ENCODE results near the gene ANKRD44. TPM values are rescaled to one million over a fixed set of nuclear protein-coding genes. Genes with fewer than 3 reads are reported as not detected.

ANKRD44 gene
- total RNA-seq = 2.6 and 3.6 TPM in 2 replicates

DNA sequence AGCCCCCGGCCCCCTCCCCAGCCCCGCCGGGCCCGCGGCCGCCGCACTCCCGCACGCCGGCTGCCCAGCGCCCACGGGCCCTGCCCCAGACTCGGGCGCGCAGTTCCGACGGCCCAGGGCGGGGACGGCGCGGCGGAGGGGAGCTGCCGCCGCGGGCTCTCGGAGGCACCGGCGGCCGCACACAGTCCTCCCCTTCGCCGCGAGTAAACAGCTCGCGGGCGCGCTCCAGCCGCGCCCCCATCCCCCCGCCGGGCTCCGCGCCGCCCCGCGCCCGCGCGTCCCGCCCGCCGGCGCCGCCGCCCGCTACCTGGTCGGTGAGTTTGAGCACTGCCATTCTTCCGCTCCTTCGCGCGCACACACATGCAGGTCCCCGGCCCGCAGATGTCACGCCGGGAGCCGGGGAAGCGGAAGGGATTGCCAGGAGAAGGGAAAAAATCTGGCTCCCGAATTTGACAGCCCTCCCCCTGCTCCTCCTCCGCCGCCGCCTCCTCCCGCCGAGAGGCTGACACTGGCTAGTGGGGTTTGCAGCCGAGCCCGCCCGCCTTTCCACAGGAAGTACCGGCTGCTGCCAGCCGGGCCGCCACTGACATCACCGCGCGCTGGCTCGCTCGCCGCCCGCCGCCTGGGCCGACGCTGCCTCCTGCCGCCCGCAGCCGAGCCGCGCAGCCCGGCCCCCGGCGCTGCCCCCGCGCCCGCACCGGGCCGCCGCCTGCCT, at the start of gene ANKRD44:
Gene ANKRD44 (minus strand): TSS at position 510 of the 715 bp plus-strand sequence. CDS start 176 bp downstream, at position 334.

Other genes with a start within 250 kb of the ANKRD44 start
- gene SF3B1, start 124.2 kb upstream of the ANKRD44 start, total RNA-seq = 180 and 618 TPM in 2 replicates
- gene COQ10B, start 142.8 kb upstream of the ANKRD44 start, total RNA-seq = 34.1 and 38.0 TPM in 2 replicates
- gene HSPD1, start 189.1 kb upstream of the ANKRD44 start, total RNA-seq = 260 and 412 TPM in 2 replicates
- 202 and 207 TPM in 2 replicates for gene HSPE1, start 189.6 kb upstream of the ANKRD44 start, total RNA-seq
- gene MOB4, start 205.3 kb upstream of the ANKRD44 start, total RNA-seq = 29.6 and 50.3 TPM in 2 replicates

Data from epithelial cell of umbilical artery (primary cell).